Measurements from ENCODE around the gene PRAMEF1. TPM values are rescaled to one million over a fixed set of nuclear protein-coding genes. Genes with fewer than 3 reads are reported as not detected.
"Not testable (repeated sequence)": the region's sequence is repeated elsewhere in the genome, so short reads cannot be mapped to it uniquely, and the experiment has no call there.

The PRAMEF1 gene
- total and polyA plus RNA-seq, 2 donors = 0.05 to 0.11 TPM

DNA sequence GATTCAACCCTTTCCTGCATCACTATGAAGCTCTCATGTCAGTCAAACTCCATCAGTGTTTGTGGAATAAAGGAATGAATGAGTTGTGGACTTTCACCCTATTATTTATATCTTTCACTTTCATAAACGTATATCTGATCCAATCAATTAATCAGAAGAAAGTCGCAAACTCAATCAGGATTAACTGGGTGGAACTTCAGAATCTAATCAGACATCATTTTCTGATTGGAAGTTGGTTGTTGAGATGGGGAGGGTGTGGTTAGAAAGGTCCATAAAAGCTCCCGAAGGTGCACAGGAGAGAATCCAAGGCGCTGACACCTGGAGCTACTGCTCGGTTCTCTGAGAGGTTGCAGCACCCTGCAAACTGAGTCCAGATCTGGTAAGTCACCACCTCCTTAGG, 17.8 kb upstream of the PRAMEF1 start, which contains the start of gene PRAMEF12:
TSS of gene PRAMEF12 (plus strand) at position 301 of the 400 bp plus-strand sequence. CDS start 1,130 bp downstream, outside the sequence.
- H3K9me3 ChIP-seq (ENCODE audit: control insufficient read depth in 2 of 2, insufficient read depth in 1 of 2, low read length in 1 of 2) = no peaks in the 10 kb centered on the region
- H3K27ac ChIP-seq (ENCODE audit: low read depth in 1 of 2, low read length in 1 of 2) = no peak within 1 kb of the TSS
- no peak within 1 kb of the TSS for H3K4me3 ChIP-seq (ENCODE audit: low read length in 2 of 2)
- H3K36me3 ChIP-seq (ENCODE audit: control insufficient read depth in 2 of 2, insufficient read depth in 2 of 2, low read length in 1 of 2) = no peaks in the 10 kb centered on the region
- no peaks in the 10 kb centered on the region for H3K27me3 ChIP-seq (ENCODE audit: control insufficient read depth in 2 of 2, insufficient read depth in 1 of 2, low read length in 1 of 2)
- no peaks in the 10 kb centered on the region for H3K4me1 ChIP-seq (ENCODE audit: control insufficient read depth in 2 of 2, insufficient read depth in 2 of 2, low read length in 2 of 2)
- no peak for DNase-seq (ENCODE audit: low read depth in 6 of 9, low spot score in 9 of 9)
- 97% methylated on average over 5 of the region's 5 CpGs for WGBS

DNA sequence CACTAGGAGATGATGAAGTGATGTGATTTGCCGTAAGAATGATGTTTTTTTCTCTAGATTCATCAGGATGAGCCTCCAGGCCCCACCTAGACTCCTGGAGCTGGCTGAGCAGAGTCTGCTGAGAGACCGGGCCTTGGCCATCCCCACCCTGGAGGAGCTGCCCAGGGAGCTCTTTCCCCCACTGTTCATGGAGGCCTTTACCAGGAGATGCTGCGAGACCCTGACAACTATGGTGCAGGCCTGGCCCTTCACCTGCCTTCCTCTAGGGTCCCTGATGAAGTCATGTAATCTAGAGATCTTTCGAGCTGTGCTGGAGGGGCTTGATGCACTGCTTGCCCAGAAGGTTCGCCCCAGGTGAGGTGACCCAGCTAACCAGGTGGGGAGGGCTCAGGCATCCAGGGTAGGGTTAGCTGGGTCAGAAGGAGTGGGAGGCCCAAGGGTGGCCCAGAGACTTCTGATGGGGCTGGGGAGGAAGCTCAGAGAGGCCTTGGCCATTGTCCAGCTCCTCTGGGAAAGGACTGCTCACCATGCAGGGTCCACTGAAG, 16.3 kb upstream of the PRAMEF1 start:
- H3K4me3 ChIP-seq (ENCODE audit: low read length in 2 of 2) = no peak overlapping the region
- no peaks in the 10 kb centered on the region for H3K27me3 ChIP-seq (ENCODE audit: control insufficient read depth in 2 of 2, insufficient read depth in 1 of 2, low read length in 1 of 2)
- 89% methylated on average over 5 of the region's 5 CpGs for WGBS
- H3K9me3 ChIP-seq (ENCODE audit: control insufficient read depth in 2 of 2, insufficient read depth in 1 of 2, low read length in 1 of 2) = no peaks in the 10 kb centered on the region
- H3K27ac ChIP-seq (ENCODE audit: low read depth in 1 of 2, low read length in 1 of 2) = no peak overlapping the region
- no peaks in the 10 kb centered on the region for H3K36me3 ChIP-seq (ENCODE audit: control insufficient read depth in 2 of 2, insufficient read depth in 2 of 2, low read length in 1 of 2)
- H3K4me1 ChIP-seq (ENCODE audit: control insufficient read depth in 2 of 2, insufficient read depth in 2 of 2, low read length in 2 of 2) = no peaks in the 10 kb centered on the region
- DNase-seq (ENCODE audit: low read depth in 6 of 9, low spot score in 9 of 9) = no peak

DNA sequence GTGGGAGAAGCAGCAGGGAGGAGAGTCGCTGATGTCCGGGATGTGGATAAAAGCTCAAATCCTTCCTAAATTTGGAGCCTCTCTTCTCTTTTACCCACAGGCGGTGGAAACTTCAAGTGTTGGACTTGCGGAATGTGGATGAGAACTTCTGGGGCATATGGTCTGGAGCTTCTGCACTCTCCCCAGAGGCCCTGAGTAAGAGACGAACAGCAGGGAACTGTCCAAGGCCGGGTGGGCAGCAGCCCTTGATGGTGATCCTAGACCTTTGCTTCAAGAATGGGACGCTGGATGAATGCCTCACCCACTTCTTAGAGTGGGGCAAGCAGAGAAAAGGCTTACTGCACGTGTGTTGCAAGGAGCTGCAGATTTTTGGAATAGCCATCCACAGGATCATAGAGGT, 15.8 kb upstream of the PRAMEF1 start:
- no peak overlapping the region for H3K27ac ChIP-seq (ENCODE audit: low read depth in 1 of 2, low read length in 1 of 2)
- no peak overlapping the region for H3K4me3 ChIP-seq (ENCODE audit: low read length in 2 of 2)
- no peak for DNase-seq (ENCODE audit: low read depth in 6 of 9, low spot score in 9 of 9)
- H3K27me3 ChIP-seq (ENCODE audit: control insufficient read depth in 2 of 2, insufficient read depth in 1 of 2, low read length in 1 of 2) = no peaks in the 10 kb centered on the region
- no peaks in the 10 kb centered on the region for H3K4me1 ChIP-seq (ENCODE audit: control insufficient read depth in 2 of 2, insufficient read depth in 2 of 2, low read length in 2 of 2)
- no peaks in the 10 kb centered on the region for H3K36me3 ChIP-seq (ENCODE audit: control insufficient read depth in 2 of 2, insufficient read depth in 2 of 2, low read length in 1 of 2)
- 88% methylated on average over 8 of the region's 8 CpGs for WGBS
- H3K9me3 ChIP-seq (ENCODE audit: control insufficient read depth in 2 of 2, insufficient read depth in 1 of 2, low read length in 1 of 2) = no peaks in the 10 kb centered on the region

DNA sequence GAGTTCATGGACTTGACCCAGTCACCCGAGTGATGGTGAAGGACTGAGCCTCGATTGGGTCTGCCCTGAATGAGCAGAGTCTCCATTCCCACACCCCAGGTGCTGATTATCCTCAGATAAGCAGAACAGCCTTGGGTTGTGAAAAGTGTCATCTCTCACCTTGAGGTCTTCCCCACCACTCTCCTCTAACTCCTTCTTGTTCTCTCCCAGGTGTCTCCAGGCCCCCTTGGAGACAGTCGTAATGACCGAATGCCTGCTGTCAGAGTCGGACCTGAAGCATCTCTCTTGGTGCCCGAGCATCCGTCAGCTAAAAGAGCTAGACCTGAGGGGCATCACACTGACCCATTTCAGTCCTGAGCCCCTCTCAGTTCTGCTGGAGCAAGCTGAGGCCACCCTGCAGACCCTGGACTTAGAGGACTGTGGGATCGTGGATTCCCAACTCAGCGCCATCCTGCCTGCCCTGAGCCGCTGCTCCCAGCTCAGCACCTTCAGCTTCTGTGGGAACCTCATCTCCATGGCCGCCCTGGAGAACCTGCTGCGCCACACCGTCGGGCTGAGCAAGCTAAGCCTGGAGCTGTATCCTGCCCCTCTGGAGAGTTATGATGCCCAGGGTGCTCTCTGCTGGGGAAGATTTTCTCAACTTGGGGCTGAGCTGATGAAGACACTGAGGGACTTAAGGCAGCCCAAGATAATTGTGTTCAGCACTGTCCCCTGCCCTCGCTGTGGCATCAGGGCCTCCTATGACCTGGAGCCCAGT, 14.2 kb upstream of the PRAMEF1 start:
- no peaks in the 10 kb centered on the region for H3K27me3 ChIP-seq (ENCODE audit: control insufficient read depth in 2 of 2, insufficient read depth in 1 of 2, low read length in 1 of 2)
- 95% methylated on average over 15 of the region's 15 CpGs for WGBS
- H3K27ac ChIP-seq (ENCODE audit: low read depth in 1 of 2, low read length in 1 of 2) = no peak overlapping the region
- no peak for DNase-seq (ENCODE audit: low read depth in 6 of 9, low spot score in 9 of 9)
- H3K36me3 ChIP-seq (ENCODE audit: control insufficient read depth in 2 of 2, insufficient read depth in 2 of 2, low read length in 1 of 2) = no peaks in the 10 kb centered on the region
- no peaks in the 10 kb centered on the region for H3K9me3 ChIP-seq (ENCODE audit: control insufficient read depth in 2 of 2, insufficient read depth in 1 of 2, low read length in 1 of 2)
- no peaks in the 10 kb centered on the region for H3K4me1 ChIP-seq (ENCODE audit: control insufficient read depth in 2 of 2, insufficient read depth in 2 of 2, low read length in 2 of 2)
- H3K4me3 ChIP-seq (ENCODE audit: low read length in 2 of 2) = no peak overlapping the region

DNA sequence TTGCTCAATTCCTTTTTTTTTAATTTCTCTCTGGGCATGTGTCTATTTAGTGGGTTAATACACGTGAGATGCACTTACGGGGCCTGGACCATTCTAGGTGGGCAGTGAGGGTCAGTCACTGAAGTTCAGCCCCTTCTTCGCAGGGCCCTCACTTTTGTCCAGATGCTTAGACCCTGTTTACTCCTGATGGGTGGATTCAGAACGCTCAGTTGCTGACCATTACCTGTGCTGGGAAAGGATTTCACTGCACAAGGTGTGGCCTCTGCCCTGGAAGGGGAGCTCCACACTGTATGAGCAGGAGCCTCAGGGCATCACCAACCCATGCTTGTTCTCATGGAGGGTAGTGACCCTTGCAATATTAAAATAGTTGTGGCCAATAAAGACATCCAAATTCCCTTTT, 13.1 kb upstream of the PRAMEF1 start:
- Histone ChIP-seq H3K36me3 (ENCODE audit: control insufficient read depth in 2 of 2, insufficient read depth in 2 of 2, low read length in 1 of 2) (no peaks in the 10 kb centered on the region), H3K4me3 (ENCODE audit: low read length in 2 of 2) (no peak overlapping the region), H3K9me3 (ENCODE audit: control insufficient read depth in 2 of 2, insufficient read depth in 1 of 2, low read length in 1 of 2) (no peaks in the 10 kb centered on the region), H3K27ac (ENCODE audit: low read depth in 1 of 2, low read length in 1 of 2) (no peak overlapping the region), H3K4me1 (ENCODE audit: control insufficient read depth in 2 of 2, insufficient read depth in 2 of 2, low read length in 2 of 2) (no peaks in the 10 kb centered on the region), H3K27me3 (ENCODE audit: control insufficient read depth in 2 of 2, insufficient read depth in 1 of 2, low read length in 1 of 2) (no peaks in the 10 kb centered on the region)
- no peak for DNase-seq (ENCODE audit: low read depth in 6 of 9, low spot score in 9 of 9)
- 94% methylated on average over 4 of the region's 4 CpGs for WGBS

DNA sequence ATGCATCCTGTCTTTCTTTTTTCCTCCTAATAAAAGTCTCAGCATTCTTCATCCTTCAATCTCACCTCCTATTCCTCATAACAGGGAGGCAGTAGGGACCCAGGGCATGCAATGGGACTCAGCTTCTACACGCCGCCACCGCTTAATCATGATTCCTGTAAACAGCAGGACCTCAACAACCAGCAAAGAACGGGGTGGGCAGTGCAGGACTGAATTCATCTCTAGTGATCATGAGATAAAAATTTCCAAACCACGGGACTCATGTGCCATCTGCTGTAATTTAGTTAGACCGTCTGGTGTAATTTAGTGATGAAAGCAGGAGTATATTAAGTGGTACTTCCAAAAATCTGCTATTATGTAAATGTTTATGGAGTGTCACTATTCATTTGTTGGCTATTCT, 12.3 kb upstream of the PRAMEF1 start:
- Histone ChIP-seq H3K27ac (ENCODE audit: low read depth in 1 of 2, low read length in 1 of 2) (no peak overlapping the region), H3K4me3 (ENCODE audit: low read length in 2 of 2) (no peak overlapping the region), H3K36me3 (ENCODE audit: control insufficient read depth in 2 of 2, insufficient read depth in 2 of 2, low read length in 1 of 2) (no peaks in the 10 kb centered on the region), H3K27me3 (ENCODE audit: control insufficient read depth in 2 of 2, insufficient read depth in 1 of 2, low read length in 1 of 2) (no peaks in the 10 kb centered on the region), H3K9me3 (ENCODE audit: control insufficient read depth in 2 of 2, insufficient read depth in 1 of 2, low read length in 1 of 2) (no peaks in the 10 kb centered on the region), H3K4me1 (ENCODE audit: control insufficient read depth in 2 of 2, insufficient read depth in 2 of 2, low read length in 2 of 2) (no peaks in the 10 kb centered on the region)
- DNase-seq (ENCODE audit: low read depth in 6 of 9, low spot score in 9 of 9) = no peak
- 92% methylated on average over 6 of the region's 6 CpGs for WGBS

DNA sequence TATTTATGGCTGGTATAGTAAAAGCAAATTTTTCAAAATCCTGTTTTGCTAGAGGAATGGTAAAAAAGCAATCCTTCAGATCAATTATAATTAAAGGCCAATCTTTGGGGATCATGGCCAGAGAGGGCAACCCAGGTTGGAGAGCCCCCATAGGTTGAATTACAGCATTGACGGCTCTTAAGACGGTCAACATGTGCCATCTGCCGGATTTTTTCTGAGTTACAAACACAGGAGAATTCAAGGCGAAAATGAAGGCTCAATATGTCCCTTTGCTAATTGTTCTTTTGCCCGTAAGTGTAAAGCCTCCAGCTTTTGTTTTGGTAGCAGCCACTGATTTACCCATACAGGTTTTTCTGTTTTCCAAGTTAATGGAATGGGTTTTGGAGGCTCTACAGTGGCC, 9.7 kb upstream of the PRAMEF1 start:
- H3K4me3 ChIP-seq (ENCODE audit: low read length in 2 of 2); H3K9me3 ChIP-seq (ENCODE audit: control insufficient read depth in 2 of 2, insufficient read depth in 1 of 2, low read length in 1 of 2); H3K36me3 ChIP-seq (ENCODE audit: control insufficient read depth in 2 of 2, insufficient read depth in 2 of 2, low read length in 1 of 2); H3K27me3 ChIP-seq (ENCODE audit: control insufficient read depth in 2 of 2, insufficient read depth in 1 of 2, low read length in 1 of 2); DNase-seq (ENCODE audit: low read depth in 6 of 9, low spot score in 9 of 9); H3K27ac ChIP-seq (ENCODE audit: low read depth in 1 of 2, low read length in 1 of 2); H3K4me1 ChIP-seq (ENCODE audit: control insufficient read depth in 2 of 2, insufficient read depth in 2 of 2, low read length in 2 of 2): not testable (repeated sequence)
- 83% methylated on average over 5 of the region's 5 CpGs for WGBS

DNA sequence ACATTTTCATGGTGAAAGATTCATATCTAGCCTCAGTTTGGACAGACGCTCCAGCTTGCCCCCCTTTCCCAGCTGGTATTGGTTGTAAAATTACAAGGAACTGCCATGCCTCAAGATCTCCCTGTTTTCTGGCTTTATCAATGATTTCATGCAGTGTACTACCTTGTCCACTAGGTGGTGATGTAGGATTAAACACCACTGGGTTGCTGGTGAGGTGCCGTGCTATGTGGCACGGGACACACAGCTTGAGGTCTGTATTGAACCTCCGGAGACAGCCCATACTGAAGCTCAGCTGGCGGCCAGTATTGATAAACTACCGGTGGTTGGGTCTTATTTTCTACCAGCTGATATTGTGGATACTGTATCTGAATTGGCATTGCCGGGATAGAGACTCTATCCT, 7.4 kb upstream of the PRAMEF1 start:
- 53% methylated on average over 6 of the region's 7 CpGs for WGBS
- not testable (repeated sequence) for H3K27me3 ChIP-seq (ENCODE audit: control insufficient read depth in 2 of 2, insufficient read depth in 1 of 2, low read length in 1 of 2); H3K4me1 ChIP-seq (ENCODE audit: control insufficient read depth in 2 of 2, insufficient read depth in 2 of 2, low read length in 2 of 2); H3K9me3 ChIP-seq (ENCODE audit: control insufficient read depth in 2 of 2, insufficient read depth in 1 of 2, low read length in 1 of 2); H3K27ac ChIP-seq (ENCODE audit: low read depth in 1 of 2, low read length in 1 of 2); H3K36me3 ChIP-seq (ENCODE audit: control insufficient read depth in 2 of 2, insufficient read depth in 2 of 2, low read length in 1 of 2); DNase-seq (ENCODE audit: low read depth in 6 of 9, low spot score in 9 of 9); H3K4me3 ChIP-seq (ENCODE audit: low read length in 2 of 2)

DNA sequence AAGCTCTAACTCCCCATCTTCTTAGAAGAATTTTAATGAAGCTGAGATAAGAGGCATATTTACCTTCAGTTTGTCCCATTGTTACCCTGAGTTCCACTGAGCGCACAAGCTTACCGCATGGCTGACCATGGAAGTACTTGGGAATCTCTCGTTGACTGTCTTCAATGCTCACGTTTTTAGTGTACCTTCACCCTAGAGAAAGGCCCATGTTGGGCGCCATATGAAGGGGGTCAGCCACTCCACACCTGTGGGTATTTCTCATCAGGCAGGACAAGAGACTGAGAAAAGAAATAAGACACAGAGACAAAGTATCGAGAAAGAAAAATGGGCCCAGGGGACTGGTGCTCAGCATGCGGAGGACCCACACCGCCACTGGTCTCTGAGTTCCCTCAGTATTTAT, 6.5 kb upstream of the PRAMEF1 start:
- WGBS = 82% methylated on average over 8 of the region's 8 CpGs
- not testable (repeated sequence) for H3K4me1 ChIP-seq (ENCODE audit: control insufficient read depth in 2 of 2, insufficient read depth in 2 of 2, low read length in 2 of 2); DNase-seq (ENCODE audit: low read depth in 6 of 9, low spot score in 9 of 9); H3K9me3 ChIP-seq (ENCODE audit: control insufficient read depth in 2 of 2, insufficient read depth in 1 of 2, low read length in 1 of 2); H3K27ac ChIP-seq (ENCODE audit: low read depth in 1 of 2, low read length in 1 of 2); H3K27me3 ChIP-seq (ENCODE audit: control insufficient read depth in 2 of 2, insufficient read depth in 1 of 2, low read length in 1 of 2); H3K36me3 ChIP-seq (ENCODE audit: control insufficient read depth in 2 of 2, insufficient read depth in 2 of 2, low read length in 1 of 2); H3K4me3 ChIP-seq (ENCODE audit: low read length in 2 of 2)

Data from thymus (tissue), 11 donors.